NCI-H82 treated with DMSO at 0.1 percent for 48 hours (cell line): ENCODE data around the gene MUC4.
"Not testable (repeated sequence)": the region's sequence is repeated elsewhere in the genome, so short reads cannot be mapped to it uniquely, and the experiment has no call there.

Experiments
- DNase-seq: peaks from one replicate; lab custom pipeline; 2025; ENCODE audit not compliant: unreplicated experiment; lab: John Stamatoyannopoulos, UW

MUC4 gene

DNA sequence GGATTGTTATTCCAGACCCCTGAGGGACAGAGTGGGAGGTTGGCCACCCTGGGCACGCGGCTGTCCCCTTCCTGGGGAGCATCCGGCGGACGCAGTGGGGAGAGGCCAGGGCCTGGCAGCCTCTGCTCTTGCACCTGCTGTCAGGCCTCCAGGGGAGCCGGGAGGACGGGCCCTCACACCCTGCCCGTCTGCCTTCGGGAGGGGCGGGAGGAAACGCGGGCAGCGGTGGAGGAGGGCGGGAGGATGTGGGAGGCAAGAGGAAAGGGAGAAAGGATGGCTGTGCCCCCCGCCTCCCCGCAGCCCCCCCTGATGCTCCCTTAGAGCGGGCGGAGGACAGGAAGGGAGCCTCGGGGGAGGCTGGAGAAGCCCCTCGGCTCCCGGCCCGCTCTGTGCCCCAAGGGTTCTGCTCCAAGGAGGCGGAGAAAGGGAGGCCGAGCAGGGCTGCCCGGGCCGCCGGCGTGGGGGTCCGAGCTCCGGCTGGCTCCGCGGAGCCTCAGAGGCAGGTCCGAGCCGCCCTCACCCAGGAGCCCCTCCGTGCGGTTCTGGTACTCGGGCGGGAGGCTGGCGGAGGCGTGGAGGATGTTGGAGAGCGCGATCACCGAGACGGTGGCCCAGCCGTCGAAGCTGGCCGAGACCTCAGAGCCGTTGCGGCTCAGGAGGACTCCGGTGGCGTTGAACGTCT is 50.0 kb downstream of the MUC4 start:
- no peak for DNase-seq

DNA sequence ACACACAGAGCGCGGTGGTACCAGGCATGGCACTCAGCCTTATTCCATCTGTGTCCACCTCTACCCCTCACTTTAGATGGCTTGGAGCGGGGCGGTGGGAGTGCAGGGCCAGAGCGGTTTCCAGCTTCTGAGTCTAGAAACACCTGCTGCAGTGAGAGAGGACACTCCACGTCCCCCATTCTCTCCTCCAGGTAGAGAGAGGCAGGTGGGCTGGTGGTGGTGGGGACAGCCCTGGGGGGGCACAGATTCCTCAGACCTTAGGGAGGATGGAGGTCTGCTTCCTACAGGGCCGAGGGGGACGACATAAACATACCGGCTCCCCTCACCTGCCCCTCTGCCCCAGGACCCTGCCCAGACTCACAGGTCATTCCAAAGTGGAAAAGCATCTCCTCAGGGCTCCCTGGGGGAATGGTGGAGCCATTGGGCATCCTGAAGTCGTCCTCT is 50.6 kb downstream of the MUC4 start:
- no peak for DNase-seq

DNA sequence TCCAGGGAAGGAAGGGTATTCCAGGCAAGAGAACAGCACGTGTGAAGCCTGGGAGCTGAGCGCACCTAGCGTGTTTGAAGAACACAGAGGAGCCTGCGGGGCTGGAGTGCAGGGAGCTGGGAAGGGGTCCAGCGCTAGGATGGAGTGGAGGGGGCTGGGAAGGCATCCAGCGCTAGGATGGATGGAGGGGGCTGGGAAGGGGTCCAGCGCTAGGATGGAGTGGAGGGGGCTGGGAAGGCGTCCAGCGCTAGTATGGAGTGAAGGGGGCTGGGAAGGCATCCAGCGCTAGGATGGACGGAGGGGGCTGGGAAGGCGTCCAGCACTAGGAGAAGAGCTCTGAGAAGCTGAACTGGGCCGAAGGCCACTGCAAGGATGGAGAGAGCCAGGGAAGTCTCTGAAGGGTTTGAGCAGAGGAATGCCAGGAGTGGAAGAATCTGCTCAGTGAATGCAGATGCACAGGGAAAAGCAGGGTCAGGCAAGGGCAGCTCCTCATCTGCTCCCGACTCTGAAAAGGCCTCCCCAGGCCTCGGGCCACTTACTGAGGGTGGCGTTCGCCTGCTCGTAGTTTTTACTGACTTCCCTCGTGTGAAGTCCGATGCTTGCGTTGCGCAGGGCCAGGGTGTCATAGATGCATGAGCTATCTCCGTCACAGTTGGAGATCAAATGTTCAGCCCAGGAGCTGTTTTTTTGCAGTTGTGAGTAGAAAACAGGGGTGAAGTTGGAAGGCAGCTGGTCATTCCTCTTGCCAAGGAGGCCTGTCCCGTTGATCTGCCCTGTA is 51.2 kb downstream of the MUC4 start:
- DNase-seq: no peak

DNA sequence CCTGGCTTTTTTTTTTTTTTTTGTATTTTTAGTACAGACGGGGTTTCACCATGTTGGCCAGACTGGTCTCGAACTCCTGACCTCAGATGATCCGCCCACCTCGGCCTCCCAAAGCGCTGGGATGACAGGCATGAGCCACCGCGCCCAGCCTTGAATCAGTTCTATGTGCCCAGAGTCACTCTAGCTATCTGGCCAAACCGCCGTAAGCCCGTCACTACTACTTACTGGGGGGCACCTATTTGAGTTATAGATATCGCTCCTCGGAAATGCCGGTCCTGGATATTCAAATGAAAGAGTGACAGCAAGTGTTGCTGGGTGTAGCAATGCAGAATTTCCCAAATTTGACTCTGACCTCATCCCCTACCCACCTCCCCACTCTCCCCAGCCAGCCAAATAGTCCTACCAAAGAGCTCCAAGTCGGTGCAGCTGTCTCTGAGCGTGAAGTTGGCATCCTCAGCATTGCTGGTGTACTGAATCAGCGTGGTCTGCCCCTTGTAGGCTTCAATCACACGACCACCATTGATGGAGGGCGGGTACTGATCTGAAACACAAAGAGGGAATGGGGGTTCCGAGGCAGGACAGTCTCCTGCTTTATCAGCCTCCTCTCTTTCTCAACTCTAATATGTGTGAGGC is 52.9 kb downstream of the MUC4 start:
- DNase-seq: no peak

DNA sequence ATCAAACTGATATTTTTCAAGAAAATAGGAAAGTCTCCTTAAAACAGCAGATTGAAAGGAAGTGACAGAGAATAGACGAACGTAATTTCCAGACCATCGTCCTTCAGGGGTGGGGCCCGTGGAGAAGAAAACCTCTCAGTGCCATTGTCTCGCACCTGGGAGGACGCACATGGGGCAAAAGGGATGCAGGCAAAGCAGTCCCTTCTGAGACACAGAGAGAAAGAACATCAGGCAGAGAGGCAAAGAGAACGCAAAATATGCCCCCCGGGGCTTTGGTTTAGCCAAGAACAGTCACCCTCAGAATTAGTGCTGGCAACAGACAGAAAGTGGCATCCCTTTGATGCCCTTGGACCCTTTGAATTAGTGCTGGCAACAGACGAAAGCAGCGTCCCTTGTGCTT is 53.9 kb downstream of the MUC4 start:
- no peak for DNase-seq

DNA sequence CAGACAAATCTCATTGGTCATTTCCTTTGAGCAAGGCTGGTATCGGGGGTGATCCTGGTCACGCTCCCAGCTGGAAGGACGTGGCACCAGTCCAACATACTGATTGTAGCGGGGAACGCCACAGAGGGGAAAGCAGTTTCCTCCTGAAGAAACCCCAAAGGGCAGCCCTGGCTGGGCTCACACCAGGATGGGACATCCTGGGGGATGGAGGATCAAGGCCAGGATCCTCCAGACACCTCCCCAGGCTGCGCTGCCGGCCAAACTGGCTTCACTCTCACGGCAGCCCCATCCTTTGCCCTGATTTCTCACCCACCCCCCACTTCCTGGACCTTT is 54.3 kb downstream of the MUC4 start:
- DNase-seq: no peak

DNA sequence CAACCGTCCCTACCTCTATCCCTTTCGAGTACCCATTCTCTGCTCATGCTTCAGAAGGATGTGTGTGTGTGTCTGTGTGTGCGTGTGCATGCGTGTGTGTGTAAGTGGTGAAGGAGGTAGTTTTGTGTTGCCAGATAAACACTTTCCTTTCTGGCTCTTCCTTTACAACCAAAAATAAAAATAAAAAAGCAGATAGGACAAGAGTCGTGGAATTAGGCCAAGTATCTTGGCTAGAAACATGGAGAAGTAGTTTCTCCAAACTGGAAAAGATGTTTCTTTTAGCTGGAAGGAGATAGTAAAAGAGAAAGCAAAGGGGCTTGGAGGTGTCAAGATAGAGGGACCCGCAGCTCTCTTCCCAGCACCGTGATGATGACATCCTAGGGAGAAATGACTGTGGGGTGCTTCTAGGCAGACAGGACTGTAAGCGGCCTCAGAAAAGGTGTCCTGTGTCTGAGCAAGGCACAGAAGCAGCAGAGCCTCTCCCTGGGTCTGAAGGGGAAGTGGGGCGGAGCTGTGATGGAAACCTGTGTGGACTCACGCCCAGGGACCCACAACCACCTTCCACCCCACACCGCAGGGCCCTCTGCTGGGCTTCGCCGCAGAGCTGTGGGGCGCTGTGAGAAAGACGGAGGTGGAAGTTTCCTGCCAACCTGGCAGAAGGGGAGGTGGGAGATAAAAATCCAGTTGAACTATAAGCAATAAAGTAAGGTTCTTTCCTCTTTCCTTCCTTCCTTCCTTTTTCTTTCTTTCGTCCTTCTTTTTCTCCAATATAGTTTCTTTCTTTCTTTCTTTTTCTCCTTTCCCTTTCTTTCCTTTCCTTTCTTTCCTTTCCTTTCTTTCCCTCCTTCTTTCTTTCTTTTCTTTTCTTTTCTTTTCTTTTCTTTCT is 55.7 kb downstream of the MUC4 start:
- no peak for DNase-seq

DNA sequence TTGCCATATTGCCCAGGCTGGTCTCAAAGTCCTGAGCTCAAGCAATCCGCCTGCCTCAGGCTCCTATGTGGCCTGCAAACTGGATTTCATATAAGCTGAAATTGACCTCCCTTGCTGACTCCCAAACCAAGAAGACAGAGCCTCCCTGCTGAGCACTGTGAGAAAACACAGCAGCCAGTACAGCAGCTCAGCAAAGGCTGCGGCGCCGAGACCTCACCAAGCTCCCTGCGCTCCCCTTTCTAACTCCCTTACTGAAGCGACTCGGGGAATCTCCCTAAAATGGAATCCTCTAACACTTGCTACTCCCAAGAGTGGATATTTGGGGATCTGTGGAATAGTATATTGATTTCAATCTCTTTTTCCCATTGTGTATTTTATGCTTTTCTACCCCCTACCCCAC is 56.3 kb downstream of the MUC4 start:
- DNase-seq: no peak

DNA sequence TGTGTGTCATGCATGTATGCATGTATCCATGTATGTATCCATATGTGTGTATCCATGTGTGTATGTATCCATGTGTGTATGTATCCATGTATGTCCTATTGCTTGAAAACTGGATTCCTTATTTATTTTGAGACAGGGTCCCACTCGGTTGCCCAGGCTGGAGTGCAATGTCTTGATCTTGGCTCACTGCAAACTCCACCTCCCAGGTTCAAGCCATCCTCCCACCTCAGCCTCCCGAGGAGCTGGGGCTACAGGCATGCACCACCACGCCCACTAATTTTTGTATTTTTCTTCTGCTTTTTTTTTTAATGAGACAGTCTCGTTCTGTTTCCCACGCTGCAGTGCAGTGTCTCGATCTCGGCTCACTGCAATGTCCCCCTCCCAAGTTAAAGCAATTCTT is 56.8 kb downstream of the MUC4 start:
- no peak for DNase-seq

DNA sequence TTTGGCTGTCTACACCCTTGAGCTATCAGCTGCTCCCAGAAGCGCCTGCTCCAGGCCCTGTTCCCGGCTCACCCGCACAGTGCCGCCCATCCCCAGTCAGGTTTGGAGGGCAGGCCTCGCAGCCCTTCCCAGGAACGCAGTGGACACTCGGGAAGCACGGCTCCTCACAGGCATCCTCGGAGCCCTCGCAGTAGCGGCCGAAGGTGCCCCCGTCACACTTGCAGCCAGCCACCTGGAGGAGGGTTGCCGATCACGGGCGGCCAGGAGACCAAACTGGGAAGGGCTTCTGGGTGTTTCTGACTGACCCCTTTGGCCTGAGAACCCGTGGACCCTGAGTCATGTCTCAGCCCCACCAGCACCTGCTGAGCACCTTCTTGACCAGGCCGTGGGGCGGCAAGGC is 57.6 kb downstream of the MUC4 start:
- DNase-seq: no peak

DNA sequence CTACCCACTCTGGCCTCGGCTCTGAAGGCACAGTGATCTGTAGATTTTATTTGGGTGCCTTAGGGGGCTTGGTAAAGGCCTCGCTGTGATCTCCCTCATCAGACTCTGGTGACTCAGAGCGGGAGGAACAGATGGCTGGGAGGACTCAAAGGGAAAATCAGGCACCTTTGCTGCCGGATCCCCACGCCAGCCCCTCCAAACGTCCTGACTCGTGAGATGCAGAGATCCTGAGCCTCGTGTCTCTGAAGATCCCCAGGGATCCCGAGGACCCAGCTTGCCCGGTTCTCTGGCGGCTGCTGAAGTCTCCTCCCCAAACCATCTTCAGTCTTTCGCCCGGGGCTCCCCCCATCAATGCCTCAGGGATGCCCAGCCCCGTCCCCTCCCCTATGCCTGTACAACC is 58.1 kb downstream of the MUC4 start:
- no peak for DNase-seq

DNA sequence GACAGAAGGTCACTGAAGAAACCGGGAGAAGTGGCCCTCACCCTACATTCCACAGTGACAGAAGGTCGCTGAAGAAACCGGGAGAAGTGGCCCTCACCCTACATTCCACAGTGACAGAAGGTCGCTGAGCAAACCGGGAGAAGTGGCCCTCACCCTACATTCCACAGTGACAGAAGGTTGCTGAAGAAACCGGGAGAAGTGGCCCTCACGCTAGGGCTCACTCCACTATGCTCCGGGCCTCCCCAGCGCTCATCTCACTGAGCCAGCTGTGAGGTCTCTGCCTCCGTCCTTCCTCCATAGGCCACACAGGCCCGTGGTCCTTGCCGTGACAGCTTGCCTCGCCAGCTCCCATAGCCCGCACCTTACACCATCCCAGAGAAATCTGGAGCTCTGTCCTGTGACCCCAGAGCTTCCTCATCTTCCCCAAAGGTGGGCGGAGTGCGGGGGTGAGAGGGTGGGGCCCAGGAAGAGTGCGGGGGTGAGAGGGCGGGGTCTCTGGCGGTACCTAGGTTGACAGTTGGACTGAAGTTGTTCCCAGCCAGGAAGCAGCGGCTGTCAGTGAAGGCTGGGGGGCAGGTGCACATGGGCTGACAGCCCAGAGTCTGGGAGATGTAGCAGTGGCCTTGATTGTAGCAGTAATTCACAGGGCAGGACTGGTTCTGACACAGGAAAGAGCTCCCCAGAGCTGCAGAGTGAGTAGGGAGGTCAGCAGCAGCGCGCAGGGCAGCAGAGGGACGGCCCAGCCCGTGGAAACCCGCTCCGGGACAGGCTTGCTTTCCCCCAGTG is 59.0 kb downstream of the MUC4 start:
- no peak for DNase-seq

DNA sequence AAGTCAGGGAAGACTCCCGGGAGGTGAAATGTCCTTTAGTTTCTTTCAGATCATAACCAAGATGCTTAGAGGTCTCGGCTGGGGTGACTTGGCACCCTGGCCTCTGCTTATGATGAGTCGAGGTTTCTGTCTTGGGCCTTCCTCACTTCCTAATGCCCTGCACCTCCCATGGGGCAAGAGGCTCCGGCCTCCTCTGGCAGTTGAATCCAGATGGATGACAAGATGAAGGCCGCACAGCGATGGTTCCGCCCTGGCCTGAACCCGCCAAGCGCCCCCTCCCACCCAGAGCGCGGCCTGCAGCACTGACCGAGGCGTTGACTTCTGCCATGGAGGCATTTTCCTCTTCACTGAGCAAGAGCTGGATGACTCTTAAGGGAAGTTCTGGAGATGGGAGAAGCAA is 59.7 kb downstream of the MUC4 start:
- no peak for DNase-seq

DNA sequence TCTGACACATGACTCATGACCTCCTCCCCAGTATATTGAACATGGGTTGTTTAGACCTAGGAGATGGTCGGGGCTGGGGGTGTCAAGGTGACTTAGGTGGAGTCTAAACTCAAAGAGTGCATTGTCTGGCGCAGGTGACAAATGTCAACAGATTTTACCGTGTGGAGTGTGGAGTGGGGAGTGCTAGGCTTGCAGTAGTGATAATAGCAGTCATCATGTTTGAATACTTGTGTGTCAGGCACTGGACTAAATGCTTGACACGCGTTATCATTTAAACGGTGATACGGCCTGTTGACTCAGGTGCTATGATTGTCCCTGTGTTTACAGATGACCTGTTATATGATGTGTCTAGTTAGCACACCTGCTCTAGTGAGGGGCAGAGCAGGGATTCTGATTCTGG is 60.2 kb downstream of the MUC4 start:
- DNase-seq: no peak

DNA sequence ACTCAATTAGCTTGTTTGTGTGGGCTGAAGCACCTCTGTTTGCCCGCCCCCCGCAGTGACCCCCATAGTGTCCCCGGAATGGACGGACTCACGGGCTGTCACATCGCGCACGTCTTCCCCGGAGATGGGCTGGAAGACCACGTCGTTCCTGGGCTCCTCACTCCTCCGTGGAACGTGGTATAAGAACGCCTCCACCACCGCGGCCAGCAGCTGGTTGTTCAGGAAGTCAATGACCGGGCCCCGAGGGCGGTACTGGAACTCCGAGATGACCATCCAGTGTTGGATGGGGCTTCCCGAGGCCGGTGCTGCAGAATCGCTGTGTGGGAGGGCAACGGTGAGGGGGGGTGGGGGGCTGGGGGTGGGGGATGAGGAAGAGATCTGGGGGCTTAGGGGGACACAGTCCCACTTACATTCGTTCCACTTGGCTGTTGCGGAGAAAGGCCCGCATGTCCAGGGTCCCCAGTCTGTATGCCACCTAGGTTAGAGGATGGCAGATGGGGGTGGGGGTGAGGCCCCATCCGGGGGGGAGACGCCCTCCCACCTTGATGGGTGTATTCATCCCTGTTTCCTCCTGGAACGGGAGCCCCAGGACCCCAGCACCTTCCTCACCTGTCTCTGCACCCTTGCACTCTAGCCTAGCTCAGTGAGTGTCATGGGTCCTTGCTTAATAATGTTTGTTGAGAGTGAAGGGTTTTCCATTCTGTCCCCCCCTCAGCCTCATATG is 60.8 kb downstream of the MUC4 start:
- DNase-seq: no peak

DNA sequence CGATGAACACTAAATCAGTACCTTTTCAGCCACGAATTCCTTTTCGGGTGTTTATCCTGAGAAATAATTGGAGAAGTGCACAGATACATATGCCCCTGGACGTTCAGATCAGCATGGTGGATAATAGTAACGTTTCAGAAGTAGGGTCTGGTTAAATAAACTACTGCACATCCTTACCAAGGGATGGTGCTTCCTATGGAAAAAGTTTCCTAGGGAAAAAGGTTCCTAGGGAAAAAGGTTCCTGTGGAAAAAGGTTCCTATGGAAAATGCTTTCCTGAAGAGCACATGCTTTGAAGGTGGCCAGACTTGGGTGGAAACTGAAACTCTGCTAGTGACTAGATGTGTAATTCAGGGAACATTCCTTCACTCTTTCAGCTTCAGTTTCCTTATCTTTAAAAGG is 62.6 kb downstream of the MUC4 start:
- not testable (repeated sequence) for DNase-seq

DNA sequence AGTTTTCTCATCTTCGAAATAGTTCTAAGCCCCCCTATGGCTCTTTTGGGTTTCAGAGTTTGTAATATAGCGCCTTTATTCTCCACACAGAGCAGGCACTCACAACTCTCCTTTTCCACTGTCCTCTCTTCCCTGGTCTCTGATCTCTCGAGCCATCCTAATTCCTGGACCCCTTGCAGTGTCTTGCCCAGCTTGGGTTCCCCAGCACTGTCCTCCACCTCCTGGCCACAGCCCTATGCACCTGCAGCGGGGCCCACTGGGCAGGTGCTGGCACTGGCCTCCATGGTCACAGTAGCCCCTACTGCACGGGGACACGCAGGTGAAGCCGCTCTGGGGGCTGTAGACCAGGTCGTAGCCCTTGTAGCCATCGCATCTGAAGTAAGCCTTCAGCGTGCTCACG is 63.1 kb downstream of the MUC4 start:
- no peak for DNase-seq

DNA sequence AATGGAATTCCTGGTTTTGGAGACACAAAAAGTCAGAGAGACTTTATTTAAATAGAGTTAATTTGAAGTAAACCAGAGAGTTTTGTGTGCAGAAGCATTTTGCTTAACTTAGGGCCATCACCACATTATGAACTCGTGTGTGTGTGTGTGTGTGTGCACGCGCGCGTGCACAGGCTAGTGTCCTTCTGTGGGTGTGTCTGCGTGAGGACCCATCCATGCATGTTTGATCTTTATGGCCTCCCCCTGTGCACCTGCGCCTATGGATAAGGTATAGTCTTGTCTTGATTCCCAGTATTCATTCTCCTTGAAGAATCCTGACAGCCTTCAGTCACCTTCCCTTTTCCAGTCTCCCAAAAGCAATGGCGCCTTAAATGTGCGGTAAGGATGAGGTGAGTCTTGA is 65.0 kb downstream of the MUC4 start:
- no peak for DNase-seq

DNA sequence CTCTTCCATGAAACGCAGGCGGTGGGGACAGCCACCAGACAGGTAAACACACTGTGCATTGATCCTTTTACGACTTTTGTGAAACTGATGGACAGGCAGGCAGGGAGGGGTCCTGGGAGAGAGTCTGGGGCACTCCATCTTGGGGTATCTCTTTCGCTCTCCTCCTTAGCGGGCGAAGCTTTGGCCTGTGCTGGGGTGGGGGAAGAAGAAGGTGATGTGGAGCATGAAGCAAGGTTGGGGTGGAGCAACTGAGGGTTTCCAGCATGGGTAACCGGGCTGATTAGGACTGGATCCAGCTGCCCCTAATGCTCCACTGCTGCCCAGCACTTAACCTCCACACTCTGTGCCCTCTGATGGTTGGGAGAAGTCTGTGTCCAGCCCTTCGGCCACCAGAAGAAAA is 65.4 kb downstream of the MUC4 start:
- no peak for DNase-seq

DNA sequence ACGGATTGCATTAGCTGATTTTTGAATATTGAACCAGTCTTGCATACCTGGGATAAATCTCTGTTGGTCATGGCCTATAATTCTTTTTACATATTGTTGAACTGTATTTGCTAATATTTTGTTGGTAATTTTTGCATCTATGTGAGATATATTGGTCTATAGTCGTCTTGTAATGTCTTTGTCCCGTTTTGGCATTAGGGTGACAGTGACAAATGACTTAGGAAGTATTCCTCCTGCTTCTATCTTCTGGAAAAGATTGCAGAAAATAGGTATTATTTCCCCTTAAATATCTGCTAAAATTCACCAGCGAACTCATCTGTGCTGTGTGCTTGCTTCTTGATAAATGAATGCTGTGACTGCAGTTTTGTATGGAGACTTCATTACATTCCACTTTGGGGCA is 67.3 kb downstream of the MUC4 start:
- no peak for DNase-seq
